K562 (cell line): Measurements from ENCODE around the gene HOXB1. TPM values are rescaled to one million over a fixed set of nuclear protein-coding genes. Genes with fewer than 3 reads are reported as not detected.

Experiments
- ATAC-seq: fragments of 200-7000 bp; cut with Tn5 transposase; 3 replicates; pipeline ENCODE4 v1.9.1; 2020; ENCODE audit warnings: moderate library complexity
- BruUV-seq: library from RNA; stranded (reverse); fragments of 400-500 nt; replicated peaks from 2 replicates; lab custom pipeline; 2021; lab: Mats Ljungman, UMichigan
- CTCF ChIA-PET: fragments of 300-600 bp; formaldehyde crosslinking; extraction: SDS; loops from one replicate; lab custom pipeline; 2021; ENCODE audit warnings: low intra/inter-chr PET ratio; lab: Yijun Ruan, JAX
- POLR2A ChIA-PET: fragments of 300-600, 350-650 bp; sonication (Branson Sonifier 250); formaldehyde crosslinking; extraction: SDS; loops from one replicate; lab custom pipeline; 2021; ENCODE audit warnings: antibody characterized with exemption, inconsistent platforms; lab: Yijun Ruan, JAX
- DNase-seq, 4 experiments: peaks; one replicate each; pipeline versions ENCODE4 v3.0.0 to v3.0.0-alpha.2; 2011 to 2018; ENCODE audit warnings: low spot score in 3 of 4, mixed read lengths in 3 of 4; ENCODE audit errors: extremely low read depth in 1 of 4
- FAIRE-seq: peaks from 2 replicates; lab custom pipeline; 2011; peaks lifted over from hg19 to GRCh38; lab: Jason Lieb, UNC
- H2AFZ ChIP-seq: 2 replicates; pipeline ENCODE4 v1.6.0; 2011; ENCODE audit warnings: low read depth, low read length, control low read depth, inconsistent platforms
- H3K27ac ChIP-seq: fragments of 200-600 bp; 3 replicates; pipeline ENCODE4 v1.8.0; 2011; ENCODE audit warnings: low read depth, mild to moderate bottlenecking, control low read depth, inconsistent platforms, low read length, moderate library complexity, mixed read lengths; ENCODE audit errors: extremely low read depth
- H3K27me3 ChIP-seq, 2 experiments: fragments of 300-600 bp in 1 of 2; 2 replicates in 1 of 2; 3 replicates in 1 of 2; pipeline versions ENCODE4 v1.6.0 to v1.8.0; 2011; ENCODE audit warnings: inconsistent platforms in 2 of 2, low read length in 2 of 2, mild to moderate bottlenecking in 1 of 2, mixed read lengths in 1 of 2, moderate library complexity in 1 of 2; ENCODE audit not compliant: control insufficient read depth in 2 of 2, insufficient read depth in 2 of 2
- H3K36me3 ChIP-seq: fragments of 300-600 bp; 3 replicates; pipeline ENCODE4 v1.8.0; 2011; ENCODE audit warnings: mild to moderate bottlenecking, low read length, inconsistent platforms; ENCODE audit not compliant: control insufficient read depth, insufficient read depth
- H3K4me1 ChIP-seq, 2 experiments: fragments of 200-600 bp in 1 of 2; replicated peaks in 1 of 2; 2 replicates in 1 of 2; 3 replicates in 1 of 2; pipeline versions ENCODE4 v1.5.1 to v1.8.0; 2011; ENCODE audit warnings: inconsistent platforms in 2 of 2, low read length in 2 of 2, mild to moderate bottlenecking in 1 of 2, mixed read lengths in 1 of 2, moderate library complexity in 1 of 2; ENCODE audit not compliant: control insufficient read depth in 2 of 2, insufficient read depth in 2 of 2
- H3K4me2 ChIP-seq: 2 replicates; pipeline ENCODE4 v1.6.1; 2011; ENCODE audit warnings: low read length, control low read depth, inconsistent platforms, mixed read lengths; ENCODE audit not compliant: insufficient read depth
- H3K4me3 ChIP-seq: fragments of 200-600 bp; sonication (generic), shearing (Covaris generic); 2 replicates; pipeline ENCODE4 v1.5.1; 2016; ENCODE audit warnings: control low read depth, inconsistent platforms
- H3K79me2 ChIP-seq: fragments of 200-600 bp; 3 replicates; pipeline ENCODE4 v1.8.0; 2011; ENCODE audit warnings: low read length, inconsistent platforms; ENCODE audit not compliant: control insufficient read depth, insufficient read depth
- H3K9ac ChIP-seq, 2 experiments: 2 replicates each; pipeline versions ENCODE4 v1.6.0 to v1.6.1; 2011; ENCODE audit warnings: low read depth in 2 of 2, low read length in 2 of 2, control low read depth in 1 of 2, inconsistent platforms in 1 of 2, mild to moderate bottlenecking in 1 of 2, mixed read lengths in 1 of 2; ENCODE audit not compliant: insufficient read depth in 1 of 2
- H3K9me1 ChIP-seq: one replicate; pipeline ENCODE4 v1.6.0; 2011; ENCODE audit warnings: inconsistent platforms, mild to moderate bottlenecking, low read length, moderate library complexity; ENCODE audit not compliant: control insufficient read depth, insufficient read depth
- H3K9me3 ChIP-seq: replicated peaks from 2 replicates; pipeline ENCODE4 v1.5.1; 2011; ENCODE audit warnings: low read depth, low read length, inconsistent platforms; ENCODE audit not compliant: control insufficient read depth, insufficient read depth
- H4K20me1 ChIP-seq: replicated peaks from 2 replicates; pipeline ENCODE4 v1.6.1; 2011; ENCODE audit warnings: low read length, inconsistent platforms, mixed read lengths; ENCODE audit not compliant: control insufficient read depth, insufficient read depth
- DNMT1 ChIP-seq: fragments of 450-650 bp; IDR thresholded peaks from 2 replicates; pipeline ENCODE4 v1.6.1; 2016; ENCODE audit warnings: antibody characterized with exemption, mild to moderate bottlenecking
- EGR1 ChIP-seq: fragments of 450-650 bp; conservative IDR thresholded peaks from 2 replicates; pipeline ENCODE4 v1.6.1; 2017; ENCODE audit warnings: mild to moderate bottlenecking
- FOSL1 ChIP-seq: fragments of 200-800 bp; sonication (Bioruptor generic); conservative IDR thresholded peaks from 2 replicates; pipeline ENCODE4 v1.6.1; 2016; ENCODE audit warnings: missing genetic modification characterization, missing compliant biosample characterization
- KLF1 ChIP-seq: fragments of 450-650 bp; IDR thresholded peaks from 2 replicates; pipeline ENCODE4 v1.6.1; 2016; ENCODE audit warnings: missing genetic modification characterization, missing compliant biosample characterization
- NFATC3 ChIP-seq: fragments of 450-650 bp; IDR thresholded peaks from 2 replicates; pipeline ENCODE4 v1.6.1; 2017; ENCODE audit warnings: mild to moderate bottlenecking
- STAT5A ChIP-seq: IDR thresholded peaks from 2 replicates; pipeline ENCODE4 v1.6.1; 2012; ENCODE audit warnings: low read length, inconsistent platforms, borderline replicate concordance
- ZNF121 ChIP-seq: sonication (generic); formaldehyde crosslinking; conservative IDR thresholded peaks from 2 replicates; pipeline ENCODE4 v1.8.0; 2022; ENCODE audit warnings: missing genetic modification reagents
- ZNF696 ChIP-seq: fragments of 250-450 bp; sonication (Bioruptor Pico); conservative IDR thresholded peaks from 2 replicates; pipeline ENCODE4 v1.4.0; 2020; ENCODE audit warnings: mild to moderate bottlenecking, moderate library complexity
- ZNF75A ChIP-seq: fragments of 450-650 bp; formaldehyde crosslinking; IDR thresholded peaks from 2 replicates; pipeline ENCODE4 v1.4.0; 2020; ENCODE audit warnings: mild to moderate bottlenecking
- WGBS: fragments of 100-300 bp; shearing (Covaris generic); methylation state at CpG from one replicate; pipeline ENCODE4 v1.1.6; 2016; ENCODE audit warnings: low coverage, mixed read lengths; ENCODE audit not compliant: insufficient coverage; ENCODE audit errors: missing lambda C conversion rate; 5-methylcytosine and 5-hydroxymethylcytosine counted together
- in situ Hi-C: fragments of 300-500 bp; cut with MboI; formaldehyde crosslinking; loops from 4 replicates; pipeline ENCODE4 v1.15.0; 2018; ENCODE audit warnings: inconsistent platforms, mixed read lengths
- intact Hi-C: fragments of 100-400 bp; cut with micrococcal nuclease; formaldehyde crosslinking; loops from 2 replicates; pipeline ENCODE4 v1.14.2; 2022
- polyA plus RNA-seq, 8 experiments: library from polyadenylated mRNA; depleted of rRNA in 4 of 8; stranded (reverse) in 5 of 8; unstranded in 3 of 8; fragments of >200 nt; fragmentation: Nextera tagmentation in 2 of 8; fragmentation: Illumina TruSeq in 1 of 8; extraction: Ambion mirVana in 2 of 8; extraction: Trizol in 1 of 8; gene quantifications; 2 replicates each; pipeline versions ENCODE4 v1.2.1 to v1.2.3, GENCODE V29; 2011 to 2014; ENCODE audit warnings: inconsistent platforms in 1 of 8, missing spikeins in 1 of 8
- total RNA-seq, 7 experiments: library from RNA; depleted of rRNA in 6 of 7; stranded (reverse); fragments of >200 nt in 6 of 7; fragmentation: Illumina TruSeq in 2 of 7; extraction: Trizol in 2 of 7; gene quantifications; 2 replicates each; pipeline versions ENCODE4 v1.2.1 to v1.2.3, GENCODE V29; 2011 to 2021; ENCODE audit warnings: low replicate concordance in 1 of 7
- TF ChIP-seq, protein P1 (sequence below): sonication (generic); formaldehyde crosslinking; IDR thresholded peaks from 2 replicates; pipeline ENCODE4 v1.8.1; 2023; ENCODE audit warnings: mild to moderate bottlenecking, missing genetic modification reagents
- TF ChIP-seq, protein P2 (sequence below): sonication (generic); formaldehyde crosslinking; IDR thresholded peaks from 2 replicates; pipeline ENCODE4 v1.8.0; 2022; ENCODE audit warnings: mild to moderate bottlenecking, missing genetic modification reagents
- TF ChIP-seq, protein P3 (sequence below): sonication (generic); formaldehyde crosslinking; IDR thresholded peaks from 2 replicates; pipeline ENCODE4 v1.8.1; 2023; ENCODE audit warnings: mild to moderate bottlenecking, missing genetic modification reagents

HOXB1 gene
- total and polyA plus RNA-seq, 9 of the 15 experiments (the other 6 are each of a cell fraction or from before 2014, with no cell fraction given), result 0.04 TPM; not detected in 8

- POLR2A ChIA-PET, result interaction anchor here (0.7 to 1.4 kb wide), 3 partner anchors 32 to 75 kb away, joined by 3 to 4 read pairs (median 3); partner anchors contain the start of gene HOXB4
- in situ Hi-C loops, result no loop called here
- intact Hi-C loops, result no loop called here
- no peak for FAIRE-seq
- BruUV-seq, result no TSS peak
- H3K4me1 ChIP-seq, result peaks cover 6 to 41% of the 10 kb centered on the region in 2 experiments; a peak in 4 of 5 replicates
- H3K27ac ChIP-seq, result no peak overlapping the region
- H4K20me1 ChIP-seq, result no peaks in the 10 kb centered on the region
- no peak overlapping the region for H2AFZ ChIP-seq
- no peak for TF ChIP-seq STAT5A
- no peak for TF ChIP-seq NFATC3
- TF ChIP-seq, all 486 proteins: peak for 0
- H3K9ac ChIP-seq, result no peak overlapping the region
- H3K4me2 ChIP-seq, result no peak overlapping the region
- H3K27me3 ChIP-seq, result no peaks in the 10 kb centered on the region
- DNase-seq (no peak), ATAC-seq (no peak)
- CTCF ChIA-PET, result no interaction called here
- H3K79me2 ChIP-seq, result no peaks in the 10 kb centered on the region
- H3K9me3 ChIP-seq, result no peaks in the 10 kb centered on the region
- WGBS, result 46% methylated on average over 4 of the region's 4 CpGs
- H3K4me3 ChIP-seq, result no peak overlapping the region
- H3K9me1 ChIP-seq, result no peaks in the 10 kb centered on the region
- H3K36me3 ChIP-seq, result no peaks in the 10 kb centered on the region
Observed at GRCh38 chr17:48502901-48503300, 27.9 kb downstream of the HOXB1 start.

DNA sequence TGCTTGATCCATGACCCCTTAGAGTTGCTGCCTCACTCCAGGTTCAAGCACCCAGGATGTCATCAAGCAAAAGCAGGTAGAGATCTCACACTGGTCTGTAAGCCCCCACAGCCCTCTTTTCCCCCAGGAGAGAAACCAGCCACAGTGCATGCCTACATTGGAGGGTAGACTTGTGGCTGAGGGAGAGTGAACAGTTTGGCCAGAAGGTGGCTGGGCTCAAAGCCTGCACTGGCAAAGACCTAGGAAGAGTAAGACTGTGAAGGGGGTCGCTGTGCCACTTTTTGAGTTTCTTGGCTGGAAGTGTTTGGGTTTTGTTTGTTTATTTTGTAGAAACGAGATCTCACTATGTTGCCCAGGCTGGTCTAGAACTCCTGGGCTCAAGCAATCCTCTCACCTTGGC is 28.5 kb downstream of the HOXB1 start:
- H3K4me2 ChIP-seq, result no peak overlapping the region
- H3K9ac ChIP-seq, result no peak overlapping the region
- H3K27ac ChIP-seq, result no peak overlapping the region
- no peaks in the 10 kb centered on the region for H3K9me3 ChIP-seq
- BruUV-seq, result no TSS peak
- no peak overlapping the region for H2AFZ ChIP-seq
- H3K36me3 ChIP-seq, result no peaks in the 10 kb centered on the region
- no peak for ATAC-seq
- no peaks in the 10 kb centered on the region for H3K9me1 ChIP-seq
- peaks cover 6 to 41% of the 10 kb centered on the region in 2 experiments; a peak in 4 of 5 replicates for H3K4me1 ChIP-seq
- in situ Hi-C loops (no loop called here), intact Hi-C loops (no loop called here)
- H3K4me3 ChIP-seq, result no peak overlapping the region
- DNase-seq, result no peak
- H3K79me2 ChIP-seq, result no peaks in the 10 kb centered on the region
- CTCF ChIA-PET, result no interaction called here
- POLR2A ChIA-PET, result interaction anchor here (0.6 to 1.9 kb wide), 3 partner anchors 10 to 76 kb away, joined by 3 to 12 read pairs (median 4); partner anchors contain the start of gene HOXB4
- H3K27me3 ChIP-seq, result no peaks in the 10 kb centered on the region
- H4K20me1 ChIP-seq, result no peaks in the 10 kb centered on the region
- WGBS, result 27% methylated on average over 2 of the region's 2 CpGs
- no peak for FAIRE-seq
- TF ChIP-seq, protein P1, sequence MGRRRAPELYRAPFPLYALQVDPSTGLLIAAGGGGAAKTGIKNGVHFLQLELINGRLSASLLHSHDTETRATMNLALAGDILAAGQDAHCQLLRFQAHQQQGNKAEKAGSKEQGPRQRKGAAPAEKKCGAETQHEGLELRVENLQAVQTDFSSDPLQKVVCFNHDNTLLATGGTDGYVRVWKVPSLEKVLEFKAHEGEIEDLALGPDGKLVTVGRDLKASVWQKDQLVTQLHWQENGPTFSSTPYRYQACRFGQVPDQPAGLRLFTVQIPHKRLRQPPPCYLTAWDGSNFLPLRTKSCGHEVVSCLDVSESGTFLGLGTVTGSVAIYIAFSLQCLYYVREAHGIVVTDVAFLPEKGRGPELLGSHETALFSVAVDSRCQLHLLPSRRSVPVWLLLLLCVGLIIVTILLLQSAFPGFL (CRISPR knock-in tag), result no peak
- TF ChIP-seq FOSL1 (tag), result no peak
- TF ChIP-seq, protein P2, sequence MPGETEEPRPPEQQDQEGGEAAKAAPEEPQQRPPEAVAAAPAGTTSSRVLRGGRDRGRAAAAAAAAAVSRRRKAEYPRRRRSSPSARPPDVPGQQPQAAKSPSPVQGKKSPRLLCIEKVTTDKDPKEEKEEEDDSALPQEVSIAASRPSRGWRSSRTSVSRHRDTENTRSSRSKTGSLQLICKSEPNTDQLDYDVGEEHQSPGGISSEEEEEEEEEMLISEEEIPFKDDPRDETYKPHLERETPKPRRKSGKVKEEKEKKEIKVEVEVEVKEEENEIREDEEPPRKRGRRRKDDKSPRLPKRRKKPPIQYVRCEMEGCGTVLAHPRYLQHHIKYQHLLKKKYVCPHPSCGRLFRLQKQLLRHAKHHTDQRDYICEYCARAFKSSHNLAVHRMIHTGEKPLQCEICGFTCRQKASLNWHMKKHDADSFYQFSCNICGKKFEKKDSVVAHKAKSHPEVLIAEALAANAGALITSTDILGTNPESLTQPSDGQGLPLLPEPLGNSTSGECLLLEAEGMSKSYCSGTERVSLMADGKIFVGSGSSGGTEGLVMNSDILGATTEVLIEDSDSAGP, result no peak
- no peak for TF ChIP-seq ZNF121 (CRISPR knock-in tag)
- TF ChIP-seq, protein P3, sequence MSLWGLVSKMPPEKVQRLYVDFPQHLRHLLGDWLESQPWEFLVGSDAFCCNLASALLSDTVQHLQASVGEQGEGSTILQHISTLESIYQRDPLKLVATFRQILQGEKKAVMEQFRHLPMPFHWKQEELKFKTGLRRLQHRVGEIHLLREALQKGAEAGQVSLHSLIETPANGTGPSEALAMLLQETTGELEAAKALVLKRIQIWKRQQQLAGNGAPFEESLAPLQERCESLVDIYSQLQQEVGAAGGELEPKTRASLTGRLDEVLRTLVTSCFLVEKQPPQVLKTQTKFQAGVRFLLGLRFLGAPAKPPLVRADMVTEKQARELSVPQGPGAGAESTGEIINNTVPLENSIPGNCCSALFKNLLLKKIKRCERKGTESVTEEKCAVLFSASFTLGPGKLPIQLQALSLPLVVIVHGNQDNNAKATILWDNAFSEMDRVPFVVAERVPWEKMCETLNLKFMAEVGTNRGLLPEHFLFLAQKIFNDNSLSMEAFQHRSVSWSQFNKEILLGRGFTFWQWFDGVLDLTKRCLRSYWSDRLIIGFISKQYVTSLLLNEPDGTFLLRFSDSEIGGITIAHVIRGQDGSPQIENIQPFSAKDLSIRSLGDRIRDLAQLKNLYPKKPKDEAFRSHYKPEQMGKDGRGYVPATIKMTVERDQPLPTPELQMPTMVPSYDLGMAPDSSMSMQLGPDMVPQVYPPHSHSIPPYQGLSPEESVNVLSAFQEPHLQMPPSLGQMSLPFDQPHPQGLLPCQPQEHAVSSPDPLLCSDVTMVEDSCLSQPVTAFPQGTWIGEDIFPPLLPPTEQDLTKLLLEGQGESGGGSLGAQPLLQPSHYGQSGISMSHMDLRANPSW (CRISPR knock-in tag), result no peak
- TF ChIP-seq KLF1 (tag), result no peak
- TF ChIP-seq EGR1, result no peak
- no peak for TF ChIP-seq ZNF75A (CRISPR knock-in tag)
- TF ChIP-seq DNMT1, result no peak
- TF ChIP-seq ZNF696 (CRISPR knock-in tag), result no peak
